ENCODE results near the gene SYCN.
"Not testable (repeated sequence)": the region's sequence is repeated elsewhere in the genome, so short reads cannot be mapped to it uniquely, and the experiment has no call there.

Gene SYCN, protein sequence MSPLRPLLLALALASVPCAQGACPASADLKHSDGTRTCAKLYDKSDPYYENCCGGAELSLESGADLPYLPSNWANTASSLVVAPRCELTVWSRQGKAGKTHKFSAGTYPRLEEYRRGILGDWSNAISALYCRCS

GRCh38 chr19:39203372-39204341 is at the start of gene SYCN:
Gene SYCN, minus strand, starts transcription at chr19:39204263. Its CDS starts 9 bp downstream, at chr19:39204254.
- DNase-seq: no peak

DNA sequence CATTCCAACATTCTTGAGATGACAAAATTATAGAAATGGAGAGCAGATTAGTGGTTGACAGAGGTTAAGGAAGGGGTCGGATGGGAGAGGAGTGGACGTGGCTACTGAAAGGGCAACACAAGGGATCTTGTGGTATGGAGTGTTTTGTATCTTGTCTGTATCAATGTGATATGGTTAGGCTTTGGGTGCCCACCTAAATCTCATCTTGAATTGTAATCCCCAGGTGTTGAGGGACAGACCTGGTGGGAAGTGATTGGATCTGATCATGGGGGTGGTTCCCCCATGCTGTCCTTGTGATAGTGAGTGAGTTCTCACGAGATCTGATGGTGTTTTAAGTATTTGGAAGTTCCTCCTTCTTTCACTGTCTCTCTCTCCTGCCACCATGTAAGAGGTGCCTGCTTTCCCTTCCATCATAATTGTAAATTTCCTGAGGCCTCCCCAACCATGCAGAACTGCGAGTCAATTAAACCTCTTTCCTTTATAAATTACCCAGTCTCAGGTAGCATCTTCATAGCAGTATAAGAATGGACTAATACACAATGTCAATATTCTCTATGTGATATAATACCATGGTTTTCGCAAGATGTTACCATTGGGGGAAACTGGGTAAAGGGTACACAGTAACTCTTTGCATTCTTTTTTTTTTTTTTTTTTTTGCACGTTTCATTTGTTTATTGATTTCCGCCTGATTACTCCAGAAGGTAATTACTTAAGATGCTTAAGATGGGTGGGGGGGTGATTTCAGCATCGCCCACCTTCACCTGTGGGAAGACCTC is 49.5 kb upstream of the SYCN start:
- no peak for DNase-seq

DNA sequence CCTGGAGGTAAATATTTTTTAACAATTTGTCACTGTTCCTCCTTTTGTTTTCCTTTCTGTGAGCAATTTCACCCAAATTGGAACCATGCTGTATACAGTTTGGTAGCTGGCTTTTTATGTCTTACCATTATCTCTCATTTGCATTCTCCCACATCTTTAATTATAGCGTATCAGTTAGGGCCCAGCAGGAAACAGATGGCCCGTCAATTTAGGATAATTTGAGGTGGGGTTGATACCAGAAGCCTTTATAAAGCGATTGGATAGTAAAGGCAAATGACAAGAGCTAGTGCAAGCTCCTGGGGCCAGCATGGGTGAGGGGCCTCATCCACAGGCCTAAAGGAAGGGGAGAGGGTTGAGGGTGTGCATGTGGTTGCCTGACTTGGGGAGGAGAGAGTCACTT is 48.4 kb upstream of the SYCN start:
- no peak for DNase-seq

DNA sequence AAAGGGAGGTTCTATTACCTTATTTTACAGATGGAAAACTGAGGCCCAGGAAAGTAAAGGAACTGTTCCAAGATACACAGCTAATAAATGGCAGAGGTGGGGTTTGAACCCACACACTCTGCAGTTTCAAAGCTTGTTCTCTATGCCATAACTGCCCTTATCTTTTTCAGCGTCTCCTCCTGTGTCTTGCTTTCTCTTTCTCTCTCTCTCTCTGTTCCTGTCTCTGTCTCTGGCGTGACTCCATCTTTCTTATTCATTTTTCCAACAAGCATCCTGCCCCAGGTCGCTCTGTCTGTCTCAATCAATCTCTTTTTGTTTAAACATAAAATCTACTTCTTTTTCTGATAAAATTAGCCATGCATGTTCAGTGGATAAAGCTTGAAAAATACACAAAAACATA is 47.8 kb upstream of the SYCN start:
- no peak for DNase-seq

- no peak for DNase-seq
These were observed 47.0 kb upstream of the SYCN start for GRCh38 chr19:39251081-39251480.

GRCh38 chr19:39248806-39249205 is 44.7 kb upstream of the SYCN start, which contains the start of gene IFNL4:
Gene IFNL4, minus strand, starts transcription at chr19:39248856.
- DNase-seq: no peak

- DNase-seq: no peak
These were observed 43.9 kb upstream of the SYCN start for GRCh38 chr19:39247701-39248664.

GRCh38 chr19:39246951-39247669 is 43.0 kb upstream of the SYCN start:
- DNase-seq: peak; percentile 52

GRCh38 chr19:39245166-39245565 is 41.1 kb upstream of the SYCN start:
- not testable (repeated sequence) for DNase-seq

DNA sequence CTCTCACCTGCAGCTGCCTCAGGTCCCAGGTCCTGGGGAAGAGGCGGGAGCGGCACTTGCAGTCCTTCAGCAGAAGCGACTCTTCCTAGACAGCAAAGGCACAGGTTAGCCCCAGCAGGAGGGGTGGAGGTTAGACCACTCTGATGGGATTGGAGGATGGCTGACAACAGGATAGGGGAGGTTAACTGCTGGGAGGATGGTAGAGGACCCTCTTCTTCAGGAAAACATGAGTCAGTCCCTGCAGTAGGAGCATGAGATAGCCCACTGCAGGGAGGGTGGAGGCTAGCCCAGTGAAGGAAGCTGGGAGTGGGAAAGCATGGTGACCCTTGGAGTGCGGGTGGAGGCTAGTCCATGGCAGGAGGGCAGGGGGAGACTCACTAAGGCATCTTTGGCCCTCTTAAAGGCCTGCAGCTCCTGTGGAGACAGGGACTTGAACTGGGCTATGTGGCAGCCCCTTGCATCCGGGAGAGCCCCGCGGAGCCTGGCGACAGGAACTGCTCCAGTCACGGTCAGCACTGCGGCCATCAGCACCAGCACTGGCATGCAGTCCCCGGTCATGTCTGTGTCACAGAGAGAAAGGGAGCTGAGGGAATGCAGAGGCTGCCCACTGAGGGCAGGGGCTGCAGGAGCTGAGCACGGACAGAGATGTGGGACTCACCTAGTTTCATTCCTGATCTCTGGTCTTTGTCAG is 40.5 kb upstream of the SYCN start, which contains the start of gene IFNL3:
TSS of gene IFNL3 (minus strand) at position 597 of the 691 bp plus-strand sequence. CDS start at position 558, 39 bp downstream.
- not testable (repeated sequence) for DNase-seq

- DNase-seq: not testable (repeated sequence)
These were observed 39.7 kb upstream of the SYCN start for GRCh38 chr19:39243741-39244140.

DNA sequence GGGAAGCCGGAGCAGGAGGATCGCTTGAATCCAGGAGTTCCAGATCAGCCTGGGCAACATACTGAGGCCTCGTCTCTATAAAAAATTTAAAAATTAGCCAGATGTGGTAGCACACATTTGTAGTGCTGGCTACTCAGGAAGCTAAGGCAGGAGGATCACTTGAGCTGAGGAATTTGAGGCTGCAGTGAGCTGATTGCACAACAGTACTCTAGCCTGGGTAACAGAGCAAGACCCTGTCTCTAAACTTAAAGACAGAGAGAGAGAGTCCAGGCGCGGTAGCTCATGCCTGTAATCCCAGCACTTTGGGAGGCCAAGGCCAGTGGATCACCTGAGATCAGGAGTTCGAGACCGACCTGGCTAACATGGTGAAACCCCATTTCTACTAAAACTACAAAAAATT is 36.4 kb upstream of the SYCN start:
- no peak for DNase-seq

DNA sequence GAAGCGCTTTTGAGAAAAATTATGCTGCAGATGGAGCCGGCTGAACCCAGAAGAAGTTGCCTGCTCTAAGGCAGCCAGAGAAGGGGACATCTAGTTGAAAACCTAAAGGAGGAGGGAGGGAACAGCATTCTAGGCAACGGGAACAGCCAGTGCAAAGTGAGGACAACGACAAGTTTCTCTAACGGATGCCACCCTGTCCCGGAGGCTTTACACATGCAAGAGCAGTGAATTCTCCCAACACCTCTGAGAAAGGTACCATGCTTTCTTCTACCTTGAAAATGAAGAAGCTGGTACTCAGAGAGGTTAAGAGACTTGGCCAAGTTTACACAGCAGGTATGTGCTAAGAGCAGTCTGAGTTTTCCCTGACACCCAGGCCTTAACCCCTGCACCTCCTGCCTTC is 34.9 kb upstream of the SYCN start:
- no peak for DNase-seq

- no peak for DNase-seq
These were observed 34.1 kb upstream of the SYCN start for GRCh38 chr19:39238209-39238608.

GRCh38 chr19:39237200-39238184 is 33.4 kb upstream of the SYCN start:
- peak; percentile 38 for DNase-seq

- DNase-seq: no peak
These were observed 32.5 kb upstream of the SYCN start for GRCh38 chr19:39236527-39236926.

GRCh38 chr19:39232708-39233107 is 28.6 kb upstream of the SYCN start:
- DNase-seq: no peak

DNA sequence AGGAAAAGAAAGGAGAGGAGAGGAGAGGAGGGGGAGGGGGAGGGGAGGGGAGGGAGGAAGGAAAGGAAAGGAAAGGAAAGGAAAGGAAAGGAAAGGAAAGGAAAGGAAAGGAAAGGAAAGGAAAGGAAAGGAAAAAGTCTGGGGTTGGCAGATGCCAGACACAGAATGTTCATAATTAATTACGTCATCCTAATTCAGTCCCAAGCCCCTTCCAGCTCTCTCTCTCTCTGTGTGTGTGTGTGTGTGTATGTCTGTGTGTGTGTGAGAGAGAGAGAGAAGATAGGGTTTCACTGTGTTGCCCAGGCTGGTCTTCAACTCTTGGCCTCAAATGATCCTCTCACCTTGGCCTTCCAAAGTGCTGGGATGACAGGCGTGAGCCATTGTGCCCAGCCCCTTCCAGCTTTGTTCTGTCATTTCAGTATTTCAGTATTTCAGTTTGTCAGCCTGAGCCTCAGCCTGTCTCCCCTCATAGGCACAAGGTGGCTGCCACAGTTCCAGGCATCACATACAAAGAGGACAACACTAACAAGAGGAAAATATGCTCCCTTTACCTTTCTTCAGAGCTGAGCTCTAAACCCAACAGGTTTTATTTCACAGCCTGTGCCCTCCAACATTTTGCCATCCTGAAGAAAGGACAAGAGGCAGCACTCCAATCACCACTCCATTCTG is 26.2 kb upstream of the SYCN start:
- no peak for DNase-seq

DNA sequence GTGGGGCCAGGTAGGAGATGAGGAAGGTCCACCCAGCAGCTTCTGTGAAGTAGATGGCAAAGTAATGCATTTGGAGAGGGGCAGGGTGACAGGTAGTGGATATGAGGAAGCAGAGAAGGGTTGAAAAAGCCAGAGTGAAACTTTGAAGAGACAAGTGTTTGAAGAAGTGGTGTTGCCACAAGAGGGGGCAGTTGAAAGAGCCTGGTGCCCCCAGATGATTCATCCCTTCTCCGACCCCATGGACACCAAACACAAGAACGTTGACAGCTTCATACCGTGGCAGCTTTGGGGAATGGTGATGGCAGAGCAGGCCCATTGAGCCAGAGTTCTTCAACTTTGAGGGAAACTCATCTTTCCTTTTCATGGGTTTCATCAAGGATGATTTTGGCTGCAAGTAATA is 20.8 kb upstream of the SYCN start:
- DNase-seq: no peak

All from stimulated activated CD4-positive, alpha-beta T cell treated with anti-CD3 and anti-CD28 coated beads, Interleukin-1b, Interleukin-23, amount 100 ng/mL, for 48 hours (primary cell).